Activated naive CD8-positive, alpha-beta T cell treated with anti-CD3 and anti-CD28 coated beads for 36 hours (primary cell): ENCODE measurements around the gene MUC13. TPM values are rescaled to one million over a fixed set of nuclear protein-coding genes. Genes with fewer than 3 reads are reported as not detected.
A peak's percentile ranks its signal among the peaks of the same experiment; 100 is the strongest.

ENCODE experiments used
- DNase-seq: peaks from one replicate; pipeline ENCODE4 v3.0.0; 2021
- H3K27ac Mint-ChIP-seq: one replicate; pipeline ENCODE4 v1.8.0; 2022; ENCODE audit warnings: mild to moderate bottlenecking, moderate library complexity, mixed read lengths
- H3K27me3 Mint-ChIP-seq: one replicate; pipeline ENCODE4 v1.8.0; 2022; ENCODE audit warnings: mild to moderate bottlenecking, mixed read lengths
- H3K36me3 Mint-ChIP-seq: one replicate; pipeline ENCODE4 v1.8.0; 2021; ENCODE audit warnings: mild to moderate bottlenecking, mixed read lengths
- H3K4me1 Mint-ChIP-seq: one replicate; pipeline ENCODE4 v1.8.0; 2021; ENCODE audit warnings: mixed read lengths
- H3K4me3 Mint-ChIP-seq: one replicate; pipeline ENCODE4 v1.8.0; 2022; ENCODE audit warnings: mild to moderate bottlenecking, moderate library complexity, mixed read lengths
- H3K9me3 Mint-ChIP-seq: one replicate; pipeline ENCODE4 v1.8.0; 2022; ENCODE audit warnings: mixed read lengths
- total RNA-seq, 2 experiments: library from RNA; stranded (reverse); gene quantifications; one replicate each; pipeline ENCODE4 v1.2.3, GENCODE V29; 2021

Gene MUC13
- total RNA-seq, 2 experiments from 2014 or later, result not detected

GRCh38 chr3:124928333-124929202 lies 6.0 kb downstream of the MUC13 start:
- no peaks in the 10 kb centered on the region for H3K9me3 Mint-ChIP-seq
- H3K27me3 Mint-ChIP-seq, result peaks cover 15% of the 10 kb centered on the region
- no peak overlapping the region for H3K27ac Mint-ChIP-seq
- DNase-seq, result peak; percentile 32
- H3K4me1 Mint-ChIP-seq, result peaks cover 7% of the 10 kb centered on the region
- no peaks in the 10 kb centered on the region for H3K36me3 Mint-ChIP-seq
- no peak overlapping the region for H3K4me3 Mint-ChIP-seq

- no peak for DNase-seq
- H3K27ac Mint-ChIP-seq, result no peak overlapping the region
- H3K4me1 Mint-ChIP-seq, result peaks cover 7% of the 10 kb centered on the region
- H3K4me3 Mint-ChIP-seq, result no peak overlapping the region
- no peaks in the 10 kb centered on the region for H3K9me3 Mint-ChIP-seq
- no peaks in the 10 kb centered on the region for H3K36me3 Mint-ChIP-seq
- H3K27me3 Mint-ChIP-seq, result peaks cover 15% of the 10 kb centered on the region
Observed at GRCh38 chr3:124927574-124928045, 6.9 kb downstream of the MUC13 start.

- H3K9me3 Mint-ChIP-seq, result no peaks in the 10 kb centered on the region
- peaks cover 15% of the 10 kb centered on the region for H3K27me3 Mint-ChIP-seq
- H3K36me3 Mint-ChIP-seq, result no peaks in the 10 kb centered on the region
- peaks cover 7% of the 10 kb centered on the region for H3K4me1 Mint-ChIP-seq
- DNase-seq, result no peak
- no peak overlapping the region for H3K27ac Mint-ChIP-seq
- H3K4me3 Mint-ChIP-seq, result no peak overlapping the region
Observed at GRCh38 chr3:124926426-124927101, 8.0 kb downstream of the MUC13 start.

GRCh38 chr3:124924741-124925140 lies 9.8 kb downstream of the MUC13 start:
- Mint-ChIP-seq H3K4me3 (no peak overlapping the region), H3K27ac (no peak overlapping the region), H3K27me3 (peaks cover 6% of the 10 kb centered on the region), H3K9me3 (no peaks in the 10 kb centered on the region), H3K36me3 (no peaks in the 10 kb centered on the region), H3K4me1 (peaks cover 7% of the 10 kb centered on the region)
- DNase-seq, result no peak

- Mint-ChIP-seq H3K27ac (no peak overlapping the region), H3K4me1 (peaks cover 7% of the 10 kb centered on the region), H3K4me3 (no peak overlapping the region), H3K27me3 (peaks cover 5% of the 10 kb centered on the region), H3K36me3 (no peaks in the 10 kb centered on the region), H3K9me3 (no peaks in the 10 kb centered on the region)
- DNase-seq, result no peak
Observed at GRCh38 chr3:124923833-124924232, 10.7 kb downstream of the MUC13 start.

- Mint-ChIP-seq H3K4me3 (no peak overlapping the region), H3K27ac (no peak overlapping the region), H3K4me1 (no peaks in the 10 kb centered on the region), H3K36me3 (no peaks in the 10 kb centered on the region), H3K9me3 (no peaks in the 10 kb centered on the region), H3K27me3 (peaks cover 3% of the 10 kb centered on the region)
- no peak for DNase-seq
Observed at GRCh38 chr3:124920718-124921117, 13.8 kb downstream of the MUC13 start.

- Mint-ChIP-seq H3K4me3 (no peak overlapping the region), H3K4me1 (no peaks in the 10 kb centered on the region), H3K27ac (no peak overlapping the region), H3K27me3 (peaks cover 4% of the 10 kb centered on the region), H3K36me3 (no peaks in the 10 kb centered on the region), H3K9me3 (no peaks in the 10 kb centered on the region)
- no peak for DNase-seq
Observed at GRCh38 chr3:124919756-124920155, 14.8 kb downstream of the MUC13 start.

- Mint-ChIP-seq H3K36me3 (no peaks in the 10 kb centered on the region), H3K27me3 (peaks cover 3% of the 10 kb centered on the region), H3K27ac (no peak overlapping the region), H3K4me1 (no peaks in the 10 kb centered on the region), H3K4me3 (no peak overlapping the region), H3K9me3 (no peaks in the 10 kb centered on the region)
- DNase-seq, result no peak
Observed at GRCh38 chr3:124918524-124918923, 16.0 kb downstream of the MUC13 start.

GRCh38 chr3:124916837-124917409 lies 17.6 kb downstream of the MUC13 start:
- Mint-ChIP-seq H3K27ac (no peak overlapping the region), H3K4me3 (no peak overlapping the region), H3K9me3 (no peaks in the 10 kb centered on the region), H3K4me1 (no peaks in the 10 kb centered on the region), H3K36me3 (no peaks in the 10 kb centered on the region), H3K27me3 (peaks cover 3% of the 10 kb centered on the region)
- no peak for DNase-seq

- no peaks in the 10 kb centered on the region for H3K4me1 Mint-ChIP-seq
- peaks cover 3% of the 10 kb centered on the region for H3K27me3 Mint-ChIP-seq
- H3K9me3 Mint-ChIP-seq, result no peaks in the 10 kb centered on the region
- H3K36me3 Mint-ChIP-seq, result no peaks in the 10 kb centered on the region
- H3K4me3 Mint-ChIP-seq, result no peak overlapping the region
- no peak for DNase-seq
- no peak overlapping the region for H3K27ac Mint-ChIP-seq
Observed at GRCh38 chr3:124915254-124915653, 19.3 kb downstream of the MUC13 start.

- DNase-seq, result no peak
- Mint-ChIP-seq H3K36me3 (no peaks in the 10 kb centered on the region), H3K4me3 (no peak overlapping the region), H3K27ac (no peak overlapping the region), H3K9me3 (no peaks in the 10 kb centered on the region), H3K27me3 (peaks cover 11% of the 10 kb centered on the region), H3K4me1 (no peaks in the 10 kb centered on the region)
Observed at GRCh38 chr3:124907957-124908356, 26.6 kb downstream of the MUC13 start.

- Mint-ChIP-seq H3K4me3 (no peak overlapping the region), H3K27ac (no peak overlapping the region), H3K4me1 (peaks cover 7% of the 10 kb centered on the region), H3K36me3 (no peaks in the 10 kb centered on the region), H3K27me3 (peaks cover 17% of the 10 kb centered on the region), H3K9me3 (no peaks in the 10 kb centered on the region)
- no peak for DNase-seq
Observed at GRCh38 chr3:124904835-124905492, 29.6 kb downstream of the MUC13 start.

- Mint-ChIP-seq H3K36me3 (no peaks in the 10 kb centered on the region), H3K4me1 (peaks cover 7% of the 10 kb centered on the region), H3K9me3 (no peaks in the 10 kb centered on the region), H3K27me3 (peaks cover 17% of the 10 kb centered on the region), H3K4me3 (no peak overlapping the region), H3K27ac (no peak overlapping the region)
- no peak for DNase-seq
Observed at GRCh38 chr3:124903896-124904834, 30.4 kb downstream of the MUC13 start.

- no peak for DNase-seq
- Mint-ChIP-seq H3K4me3 (no peak overlapping the region), H3K27ac (no peak overlapping the region), H3K9me3 (no peaks in the 10 kb centered on the region), H3K36me3 (no peaks in the 10 kb centered on the region), H3K4me1 (peaks cover 7% of the 10 kb centered on the region), H3K27me3 (peaks cover 3% of the 10 kb centered on the region)
Observed at GRCh38 chr3:124896824-124897526, 37.6 kb downstream of the MUC13 start.
